PC-9 (cell line): ENCODE results near the gene RBMS1. TPM values are rescaled to one million over a fixed set of nuclear protein-coding genes. Genes with fewer than 3 reads are reported as not detected.

ENCODE experiments used
- BruUV-seq: library from RNA; stranded (reverse); fragments of 400-500 nt; replicated peaks from 2 replicates; lab custom pipeline; 2021; lab: Mats Ljungman, UMichigan
- CTCF ChIA-PET: fragments of 300-600 bp; sonication (Branson Sonifier 250); formaldehyde crosslinking; loops from one replicate; lab custom pipeline; 2022; ENCODE audit warnings: antibody characterized with exemption; lab: Charles Lee
- POLR2A ChIA-PET: fragments of 300-600 bp; sonication (Branson Sonifier 250); formaldehyde crosslinking; loops from one replicate; lab custom pipeline; 2022; ENCODE audit warnings: antibody characterized with exemption; ENCODE audit not compliant: unreplicated experiment; lab: Charles Lee
- DNase-seq, 2 experiments: peaks; one replicate each; pipeline versions ENCODE4 v3.0.0 to v3.0.0-alpha.2; 2015 to 2022; ENCODE audit warnings: mixed read lengths in 1 of 2
- H2AFZ ChIP-seq: fragments of 200-600 bp; sonication (generic); 2 replicates; pipeline ENCODE4 v1.8.1; 2017; ENCODE audit warnings: antibody characterized with exemption
- H3F3A ChIP-seq: fragments of 200-600 bp; sonication (generic); 2 replicates; pipeline ENCODE4 v1.8.1; 2017; ENCODE audit warnings: antibody characterized with exemption, mild to moderate bottlenecking, low read depth; ENCODE audit not compliant: insufficient read depth
- H3K27ac ChIP-seq: fragments of 200-600 bp; sonication (generic); 2 replicates; pipeline ENCODE4 v1.6.1; 2016; ENCODE audit warnings: mixed run types
- H3K27me3 ChIP-seq: fragments of 200-600 bp; sonication (generic); 2 replicates; pipeline ENCODE4 v1.6.1; 2016; ENCODE audit warnings: low read depth, mixed run types; ENCODE audit not compliant: insufficient read depth
- H3K36me3 ChIP-seq: fragments of 200-600 bp; sonication (generic); 2 replicates; pipeline ENCODE4 v1.6.1; 2016; ENCODE audit warnings: low read depth, mixed run types
- H3K4me1 ChIP-seq: fragments of 200-600 bp; sonication (generic); replicated peaks from 2 replicates; pipeline ENCODE4 v1.6.1; 2016; ENCODE audit warnings: mixed run types; ENCODE audit not compliant: insufficient read depth
- H3K4me2 ChIP-seq: fragments of 200-600 bp; sonication (generic); 2 replicates; pipeline ENCODE4 v1.6.1; 2017; ENCODE audit warnings: mixed run types
- H3K4me3 ChIP-seq: fragments of 200-600 bp; sonication (generic); 2 replicates; pipeline ENCODE4 v1.6.1; 2016; ENCODE audit warnings: mixed run types
- H3K79me2 ChIP-seq: fragments of 200-600 bp; sonication (generic); 2 replicates; pipeline ENCODE4 v1.6.1; 2017; ENCODE audit warnings: low read depth, mixed run types
- H3K9me2 ChIP-seq: fragments of 200-600 bp; sonication (generic); 2 replicates; pipeline ENCODE4 v1.8.1; 2017; ENCODE audit warnings: mild to moderate bottlenecking; ENCODE audit not compliant: insufficient read depth
- H3K9me3 ChIP-seq: fragments of 200-600 bp; sonication (generic); 2 replicates; pipeline ENCODE4 v1.8.1; 2016; ENCODE audit warnings: low read depth; ENCODE audit not compliant: insufficient read depth
- H4K20me1 ChIP-seq: fragments of 200-600 bp; sonication (generic); 2 replicates; pipeline ENCODE4 v1.8.1; 2017; ENCODE audit not compliant: insufficient read depth
- CTCF ChIP-seq: fragments of 200-600 bp; sonication (generic); conservative IDR thresholded peaks from 2 replicates; pipeline ENCODE4 v1.6.1; 2017; ENCODE audit warnings: mixed run types, antibody characterized with exemption, mild to moderate bottlenecking, moderate library complexity
- EZH2 ChIP-seq: fragments of 200-600 bp; sonication (generic); IDR thresholded peaks from 2 replicates; pipeline ENCODE4 v1.8.0; 2017; ENCODE audit warnings: antibody characterized with exemption, low read depth
- intact Hi-C: fragments of 100-400 bp; cut with micrococcal nuclease; formaldehyde crosslinking; loops from one replicate; pipeline ENCODE4 v1.10.0; 2022; ENCODE audit not compliant: unreplicated experiment
- total RNA-seq: library from RNA; stranded (reverse); gene quantifications from 2 replicates; pipeline ENCODE4 v1.2.3, GENCODE V29; 2021

The RBMS1 gene
- total RNA-seq, 1 experiment from 2014 or later = 65.1 TPM

- Histone ChIP-seq H3K79me2 (no peaks in the 10 kb centered on the region), H3K27me3 (no peaks in the 10 kb centered on the region), H3K4me1 (no peaks in the 10 kb centered on the region), H3F3A (no peaks in the 10 kb centered on the region), H3K4me3 (no peak overlapping the region), H4K20me1 (no peaks in the 10 kb centered on the region), H3K9me3 (no peaks in the 10 kb centered on the region), H3K27ac (no peak overlapping the region), H2AFZ (no peak overlapping the region), H3K4me2 (no peak overlapping the region), H3K36me3 (peaks cover 22% of the 10 kb centered on the region), H3K9me2 (no peaks in the 10 kb centered on the region)
- no TSS peak for BruUV-seq
- CTCF ChIA-PET = no interaction called here
- no peak for TF ChIP-seq CTCF
- TF ChIP-seq EZH2 = no peak
- intact Hi-C loops = no loop called here
- DNase-seq = no peak
- POLR2A ChIA-PET = no interaction called here
Observed at GRCh38 chr2:160298960-160299359, 194.6 kb downstream of the RBMS1 start.

GRCh38 chr2:160295519-160296207 lies 197.9 kb downstream of the RBMS1 start:
- Histone ChIP-seq H3K4me1 (no peaks in the 10 kb centered on the region), H3K4me3 (no peak overlapping the region), H3F3A (no peaks in the 10 kb centered on the region), H4K20me1 (no peaks in the 10 kb centered on the region), H3K79me2 (no peaks in the 10 kb centered on the region), H3K9me3 (no peaks in the 10 kb centered on the region), H3K36me3 (peaks cover 16% of the 10 kb centered on the region), H3K27ac (no peak overlapping the region), H2AFZ (no peak overlapping the region), H3K27me3 (no peaks in the 10 kb centered on the region), H3K9me2 (no peaks in the 10 kb centered on the region), H3K4me2 (no peak overlapping the region)
- TF ChIP-seq EZH2 = no peak
- intact Hi-C loops = no loop called here
- no TSS peak for BruUV-seq
- DNase-seq = no peak
- ChIA-PET POLR2A (no interaction called here), CTCF (no interaction called here)

GRCh38 chr2:160294889-160295288 lies 198.7 kb downstream of the RBMS1 start:
- H3K27me3 ChIP-seq = no peaks in the 10 kb centered on the region
- ChIA-PET POLR2A (no interaction called here), CTCF (no interaction called here)
- peaks cover 11% of the 10 kb centered on the region for H3K36me3 ChIP-seq
- no peak for DNase-seq
- no peak overlapping the region for H3K4me2 ChIP-seq
- H3K9me2 ChIP-seq = no peaks in the 10 kb centered on the region
- H3K4me3 ChIP-seq = no peak overlapping the region
- no peak overlapping the region for H2AFZ ChIP-seq
- no peaks in the 10 kb centered on the region for H3F3A ChIP-seq
- no peak overlapping the region for H3K27ac ChIP-seq
- intact Hi-C loops = no loop called here
- TF ChIP-seq CTCF (no peak), EZH2 (no peak)
- no peaks in the 10 kb centered on the region for H3K4me1 ChIP-seq
- no peaks in the 10 kb centered on the region for H3K79me2 ChIP-seq
- no peaks in the 10 kb centered on the region for H4K20me1 ChIP-seq
- no TSS peak for BruUV-seq
- no peaks in the 10 kb centered on the region for H3K9me3 ChIP-seq

- Histone ChIP-seq H2AFZ (no peak overlapping the region), H3K79me2 (no peaks in the 10 kb centered on the region), H3K4me1 (no peaks in the 10 kb centered on the region), H3K36me3 (peaks cover 7% of the 10 kb centered on the region), H3K27me3 (no peaks in the 10 kb centered on the region), H3F3A (no peaks in the 10 kb centered on the region), H3K9me2 (no peaks in the 10 kb centered on the region), H4K20me1 (no peaks in the 10 kb centered on the region), H3K4me2 (no peak overlapping the region), H3K9me3 (no peaks in the 10 kb centered on the region), H3K4me3 (no peak overlapping the region), H3K27ac (no peak overlapping the region)
- intact Hi-C loops = no loop called here
- CTCF ChIA-PET = no interaction called here
- TF ChIP-seq EZH2 (no peak), CTCF (no peak)
- POLR2A ChIA-PET = no interaction called here
- BruUV-seq = no TSS peak
- DNase-seq = no peak
Observed at GRCh38 chr2:160294339-160294803, 199.2 kb downstream of the RBMS1 start.
